ENCODE measurements around the gene CAMK2N2.

- TF ChIP-seq CTCF (IDR thresholded peaks at IDR 0.05; ENCODE audit: low read depth, low read length) (no peak), POLR2A (IDR thresholded peaks at IDR 0.05; ENCODE audit: extremely low read depth, insufficient read length) (no peak), MAX (IDR thresholded peaks at IDR 0.05; ENCODE audit: low read depth, low read length) (no peak), MYC (IDR thresholded peaks at IDR 0.05; ENCODE audit: low read depth, low read length) (no peak)
Observed at GRCh38 chr3:184261854-184262763, 756 bp upstream of the CAMK2N2 start.

All from NB4 (cell line).